Activated CD4-positive, alpha-beta T cell treated with anti-CD3 and anti-CD28 coated beads, Interleukin-2, Interleukin-6, amounts not matched to agents 100 ng/mL and 50 ng/mL, durations not matched to agents 16 hours and 8 hours (primary cell): Measurements from ENCODE around the gene MECP2.

Experiments used
- DNase-seq: peaks from one replicate; pipeline ENCODE4 v3.0.0-alpha.2; 2020

Gene MECP2

DNA sequence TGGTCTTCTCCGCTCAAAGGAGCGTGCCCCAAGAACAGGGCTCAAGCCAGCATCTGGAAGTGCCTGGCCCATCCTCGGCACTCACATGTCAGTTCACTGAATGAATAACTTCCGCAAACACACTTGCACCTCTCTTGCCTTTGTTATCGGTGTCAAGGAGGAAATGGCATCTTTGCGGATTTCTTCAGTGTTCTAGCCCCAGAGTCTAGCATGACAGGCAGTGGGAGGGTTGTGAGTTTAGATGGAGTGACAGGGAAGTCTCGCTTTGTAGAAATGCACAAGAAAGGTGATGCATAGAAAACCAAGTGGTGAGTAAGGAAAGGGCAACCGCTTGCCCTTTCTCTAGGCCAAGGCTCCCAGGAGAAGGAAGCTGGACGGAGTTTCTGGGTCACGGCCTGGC is 17.6 kb upstream of the MECP2 start:
- DNase-seq = no peak

GRCh38 chrX:154114652-154115051 is 17.1 kb upstream of the MECP2 start:
- DNase-seq = no peak

- DNase-seq = no peak
Observed at GRCh38 chrX:154113729-154114128, 16.2 kb upstream of the MECP2 start.

DNA sequence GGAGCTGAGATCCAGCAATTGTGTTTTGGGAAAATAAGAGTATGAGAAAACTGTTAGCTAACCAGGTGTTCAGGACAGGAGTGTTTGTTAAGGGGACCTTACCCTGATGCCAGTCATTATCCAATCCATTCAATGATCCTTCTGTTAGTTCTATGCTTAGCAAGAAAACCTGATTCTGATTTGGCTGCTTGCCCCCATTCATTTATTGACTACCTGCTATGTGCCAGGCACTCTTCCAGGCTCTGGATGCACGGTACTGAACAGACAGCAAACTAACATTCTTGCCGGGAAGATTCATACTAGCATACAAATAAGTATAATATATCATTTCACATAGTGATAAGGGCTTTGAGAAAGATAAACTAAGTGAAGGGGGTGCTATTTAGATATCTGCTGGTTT is 1.0 kb upstream of the MECP2 start:
- no peak for DNase-seq

- DNase-seq = peak; percentile 64
Observed at GRCh38 chrX:154097003-154097588, 421 bp downstream of the MECP2 start.

DNA sequence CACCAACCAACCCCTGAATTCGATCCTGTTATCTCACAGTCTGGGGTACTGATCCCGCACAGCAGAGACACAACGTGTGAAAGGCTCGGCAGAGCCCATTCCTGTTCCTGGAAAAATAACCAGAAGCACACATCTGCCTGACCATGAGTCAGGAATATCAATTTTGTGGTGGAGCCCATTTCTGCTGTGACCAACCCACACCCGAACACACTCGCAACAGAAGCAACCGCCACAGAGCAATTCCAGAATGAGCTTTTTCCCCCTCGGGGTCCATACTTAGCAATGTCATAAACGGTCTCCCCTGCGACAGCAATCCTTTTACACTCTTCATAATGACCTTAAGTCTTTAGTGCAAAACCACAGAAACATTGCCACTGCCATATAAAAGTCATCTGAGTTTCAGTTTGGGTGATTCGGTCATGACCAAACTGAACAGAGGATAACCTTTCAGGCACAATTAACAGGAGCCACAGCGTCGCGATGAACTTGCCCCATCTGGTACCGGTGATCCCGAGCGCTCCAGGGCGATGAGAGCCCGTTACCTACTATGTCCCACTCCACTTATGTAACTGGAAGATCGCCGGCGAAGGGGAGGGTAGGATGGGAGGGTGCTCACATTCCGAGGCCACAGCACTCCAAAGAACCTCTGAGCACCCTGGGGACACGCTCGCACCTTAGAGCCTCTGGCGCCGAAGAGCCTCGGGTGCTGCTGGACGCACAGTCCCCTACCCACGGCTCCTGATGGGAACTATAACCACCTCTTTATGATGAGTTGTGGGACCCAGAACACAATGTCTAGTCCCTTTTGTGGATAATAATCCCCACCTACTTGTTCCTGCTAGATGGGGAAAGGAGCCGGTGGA is 1.1 kb downstream of the MECP2 start:
- DNase-seq = peak; percentile 37

- DNase-seq = no peak
Observed at GRCh38 chrX:154094833-154095232, 2.7 kb downstream of the MECP2 start.

DNA sequence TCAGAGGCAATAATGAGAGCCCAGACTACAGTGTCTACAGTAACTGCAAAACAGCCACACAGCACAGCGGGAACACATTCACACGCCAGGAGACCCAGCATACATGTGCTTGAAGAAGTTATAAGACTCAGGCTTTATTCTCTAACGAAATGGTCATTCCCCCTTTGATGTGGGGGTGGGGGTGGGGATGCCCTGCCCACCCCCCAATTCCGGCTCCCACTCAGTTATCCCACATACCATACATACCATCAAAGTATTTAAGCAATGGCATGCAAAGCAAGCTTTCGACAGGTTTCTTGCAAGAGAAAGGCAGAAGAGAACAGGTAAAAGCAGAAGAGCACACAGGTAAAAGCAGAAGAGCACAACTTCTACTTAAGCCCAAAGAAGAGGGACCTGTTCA is 3.6 kb downstream of the MECP2 start:
- no peak for DNase-seq

GRCh38 chrX:154092371-154092770 is 5.1 kb downstream of the MECP2 start:
- DNase-seq = no peak

- no peak for DNase-seq
Observed at GRCh38 chrX:154091678-154092077, 5.8 kb downstream of the MECP2 start.

GRCh38 chrX:154090731-154091130 is 6.8 kb downstream of the MECP2 start:
- DNase-seq = no peak

DNA sequence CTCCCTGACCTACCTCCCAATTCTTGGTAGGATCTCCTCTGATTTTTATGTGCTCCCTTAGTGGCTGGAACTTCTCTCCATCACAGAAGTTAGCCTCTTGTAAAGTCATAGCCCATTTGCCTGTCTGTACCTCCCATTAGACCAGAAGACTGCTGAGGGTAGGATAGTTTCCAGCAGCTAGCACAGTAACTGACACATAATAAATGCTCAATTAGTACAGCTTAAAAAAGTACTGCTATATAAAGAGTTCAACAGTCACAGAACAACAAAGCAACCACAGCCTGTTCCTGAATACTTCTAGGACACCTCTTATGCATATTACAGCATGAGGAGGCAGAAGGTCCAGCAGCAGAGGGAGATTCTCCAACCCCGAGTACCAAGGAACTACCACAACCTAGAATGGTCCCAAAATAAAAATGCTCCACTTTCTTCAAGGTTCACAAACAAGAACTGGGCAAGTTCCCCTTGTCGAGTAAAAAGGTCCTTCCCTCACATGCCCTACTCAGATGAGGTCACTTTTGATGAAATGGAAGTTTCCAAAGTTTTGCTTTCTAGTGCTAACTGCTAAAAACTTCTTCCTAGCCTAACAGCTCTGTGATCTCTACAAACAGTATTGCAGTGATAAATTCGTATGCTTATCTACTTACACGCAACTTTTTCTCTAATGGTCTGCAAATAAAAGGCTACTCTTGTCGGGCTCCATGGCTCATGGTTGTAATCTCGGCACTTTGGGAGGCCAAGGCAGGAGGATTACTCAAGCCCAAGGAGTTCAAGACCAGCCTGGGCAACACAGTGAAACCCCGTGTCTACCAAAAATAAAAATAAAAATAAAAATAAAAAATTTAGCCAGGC is 12.8 kb downstream of the MECP2 start:
- no peak for DNase-seq

DNA sequence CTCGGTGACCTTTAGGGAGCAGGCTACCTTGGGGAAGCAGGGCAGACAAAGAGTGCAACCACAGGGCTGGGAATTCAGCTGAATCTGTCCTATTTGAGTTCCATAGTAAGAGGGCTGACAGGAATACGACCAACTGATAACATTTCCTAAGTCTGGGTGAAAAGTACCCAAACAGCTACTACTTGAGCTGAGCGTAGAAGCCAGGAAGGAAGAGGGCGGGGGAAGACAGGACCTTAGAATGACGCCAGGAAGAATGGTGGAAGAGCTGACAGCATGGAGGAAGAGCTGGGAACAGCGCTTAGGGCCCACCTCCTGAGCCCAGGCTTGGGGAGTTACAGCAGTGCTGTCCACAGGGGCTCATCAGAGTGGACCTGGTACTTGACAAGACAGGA is 14.4 kb downstream of the MECP2 start:
- no peak for DNase-seq

DNA sequence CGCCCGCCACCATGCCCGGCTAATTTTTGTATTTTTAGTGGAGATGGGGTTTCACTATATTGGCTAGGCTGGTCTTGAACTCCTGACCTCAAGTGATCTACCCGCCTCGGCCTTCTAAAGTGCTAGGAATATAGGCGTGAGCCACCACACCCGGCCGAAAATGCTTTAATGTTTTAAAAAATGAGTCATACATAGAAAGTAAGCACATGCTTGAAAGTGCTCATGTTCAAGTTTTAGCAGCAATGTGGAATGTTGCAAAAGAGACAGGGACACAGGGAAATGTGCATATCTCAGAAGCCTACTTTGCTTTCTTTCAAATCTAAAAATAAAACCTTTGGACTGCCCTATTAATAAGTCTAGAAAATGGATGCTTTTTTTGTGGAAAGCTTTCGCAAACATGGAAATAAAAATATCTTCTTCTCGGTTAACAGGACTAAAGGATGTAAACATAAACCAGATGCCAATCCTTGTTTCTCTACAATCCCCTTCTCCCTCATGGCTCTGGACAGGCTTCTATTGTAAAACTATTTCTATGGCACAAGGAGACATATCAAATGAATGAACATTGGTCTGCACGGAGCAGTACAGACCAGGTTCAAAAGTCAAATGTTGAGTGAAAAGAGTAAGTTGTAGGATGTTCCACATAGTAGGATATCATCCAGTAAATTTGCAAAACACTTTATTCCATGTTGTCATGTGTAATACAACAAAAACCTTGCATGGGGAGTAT is 15.0 kb downstream of the MECP2 start:
- no peak for DNase-seq

DNA sequence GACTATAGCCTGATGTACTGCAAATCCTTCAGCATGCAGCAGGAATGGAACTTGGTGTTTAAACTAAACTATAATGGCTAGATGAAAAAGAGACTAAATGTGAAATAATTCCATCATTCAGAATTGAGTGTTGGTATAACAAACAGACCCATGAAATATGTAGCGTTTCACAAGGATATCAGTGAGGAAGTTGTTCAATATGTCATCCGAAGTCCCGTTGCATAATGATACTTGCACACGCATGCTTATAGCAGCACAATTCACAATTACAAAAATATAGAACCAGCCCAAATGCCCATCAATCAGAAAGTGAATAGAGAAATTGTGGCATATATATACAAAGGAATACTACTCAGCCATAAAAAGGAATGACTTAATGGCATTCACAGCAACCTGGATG is 20.4 kb downstream of the MECP2 start:
- no peak for DNase-seq

DNA sequence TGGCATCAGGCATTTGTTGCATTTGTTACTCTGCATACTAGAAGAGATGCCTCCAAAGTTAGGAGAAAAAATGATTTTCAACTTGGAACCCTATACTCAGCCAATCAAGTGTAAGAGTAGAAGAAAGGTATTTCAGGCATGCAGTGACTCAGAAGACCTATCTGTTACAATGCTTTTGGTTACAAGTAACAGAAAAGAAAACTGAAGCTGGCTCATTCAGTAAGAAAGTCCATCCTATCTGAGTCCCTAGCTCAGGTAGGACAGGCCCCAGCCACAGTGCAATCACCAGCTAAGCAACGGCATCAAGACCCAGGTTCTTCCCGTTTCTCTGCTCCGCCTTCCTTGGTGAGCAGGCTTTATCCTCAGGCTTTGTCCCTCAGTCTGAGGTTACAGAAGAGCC is 23.3 kb downstream of the MECP2 start:
- no peak for DNase-seq

DNA sequence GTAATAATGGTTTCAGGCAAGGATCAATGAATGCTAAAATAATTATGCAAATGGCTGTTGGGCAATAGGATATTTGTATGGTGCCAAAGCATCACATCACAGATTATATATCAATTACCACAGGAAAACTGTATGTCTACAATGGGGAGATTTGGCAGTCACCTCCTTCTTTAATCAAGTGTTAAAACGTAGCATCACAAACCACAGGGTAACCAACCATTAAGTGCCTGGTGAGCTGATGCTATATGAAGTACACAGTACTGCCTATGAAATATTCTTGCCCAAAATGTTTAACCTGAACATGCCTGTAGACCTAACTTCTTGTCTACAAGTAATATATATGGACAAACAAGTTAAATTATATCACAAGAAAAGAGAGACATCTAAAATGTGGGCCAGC is 25.3 kb downstream of the MECP2 start:
- no peak for DNase-seq

- no peak for DNase-seq
Observed at GRCh38 chrX:154068560-154068959, 29.0 kb downstream of the MECP2 start.

DNA sequence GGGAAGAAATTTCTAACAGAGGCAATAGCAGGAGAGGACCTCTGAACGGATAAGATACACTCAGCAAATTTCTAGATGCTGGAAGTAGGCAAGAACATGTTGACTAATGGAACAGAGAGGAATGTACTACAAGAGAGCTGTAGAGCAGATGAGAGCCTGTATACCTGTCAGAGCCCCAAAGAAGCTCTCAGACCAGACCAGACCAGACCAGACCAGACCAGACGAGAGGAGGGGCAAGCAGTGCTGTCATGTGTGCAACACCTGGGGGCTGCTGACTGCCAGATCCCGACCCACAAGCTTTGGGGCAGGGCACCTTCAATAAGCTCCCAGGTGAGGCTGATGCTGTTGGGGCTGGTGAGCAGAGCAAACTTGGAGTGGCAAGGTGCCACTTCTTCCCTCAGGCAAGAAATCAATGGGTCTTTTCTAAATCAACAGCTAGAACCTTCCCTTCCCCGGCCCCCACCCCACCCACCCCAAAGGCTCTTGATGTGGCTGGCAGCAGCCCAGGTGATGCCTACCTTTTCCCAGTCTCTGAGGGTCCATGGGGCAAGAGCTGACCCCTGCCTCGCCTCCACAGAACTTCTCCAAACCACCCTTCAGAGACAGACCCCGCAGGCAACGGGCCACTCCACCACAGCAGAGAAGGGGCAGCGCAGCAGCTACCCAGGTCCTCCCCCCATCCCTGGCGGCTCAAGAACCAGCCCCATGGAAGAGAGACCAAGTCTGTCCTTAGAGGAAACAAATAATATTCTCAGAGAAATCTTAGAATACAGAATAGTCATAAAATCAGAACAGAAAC is 32.7 kb downstream of the MECP2 start:
- no peak for DNase-seq

- no peak for DNase-seq
Observed at GRCh38 chrX:154063234-154063633, 34.3 kb downstream of the MECP2 start.

GRCh38 chrX:154061801-154062200 is 35.7 kb downstream of the MECP2 start:
- no peak for DNase-seq

- DNase-seq = no peak
Observed at GRCh38 chrX:154059729-154060245, 37.7 kb downstream of the MECP2 start.
